Stimulated activated CD4-positive, alpha-beta T cell treated with anti-CD3 and anti-CD28 coated beads, TNF-alpha, amount 100 ng/mL, for 1 hour (primary cell): ENCODE measurements around the gene KRTAP5-3.
A peak's percentile ranks its signal among the peaks of the same experiment; 100 is the strongest.

Source experiments
- DNase-seq, 3 donors: peaks; one replicate each; pipeline ENCODE4 v3.0.0-alpha.2; 2020; ENCODE audit warnings: low read depth in 3 of 3, low spot score in 1 of 3

KRTAP5-3 gene

GRCh38 chr11:1643146-1643690 lies 35.0 kb upstream of the KRTAP5-3 start:
- DNase-seq: no peak

GRCh38 chr11:1642288-1643145 lies 34.3 kb upstream of the KRTAP5-3 start:
- no peak for DNase-seq

DNA sequence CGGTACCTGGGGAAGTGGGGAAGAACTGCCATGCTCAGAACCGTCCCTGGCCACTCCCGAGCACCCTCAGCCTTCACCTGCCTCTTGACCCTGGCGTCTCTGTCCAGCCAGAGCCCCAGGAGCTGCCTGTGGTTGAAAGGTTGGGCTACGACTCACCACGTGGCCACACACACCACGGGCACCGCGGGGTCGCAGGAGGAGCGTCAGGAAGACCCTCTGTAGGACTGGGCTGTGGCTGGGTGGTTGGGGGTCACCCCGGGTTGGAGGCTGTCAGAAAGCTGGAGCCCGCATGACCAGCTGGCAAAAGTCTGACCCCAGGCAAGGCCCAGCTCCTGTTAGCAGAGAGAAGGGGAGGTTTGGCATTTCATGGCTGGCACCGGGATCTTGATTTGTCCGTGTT lies 32.8 kb upstream of the KRTAP5-3 start:
- no peak for DNase-seq

DNA sequence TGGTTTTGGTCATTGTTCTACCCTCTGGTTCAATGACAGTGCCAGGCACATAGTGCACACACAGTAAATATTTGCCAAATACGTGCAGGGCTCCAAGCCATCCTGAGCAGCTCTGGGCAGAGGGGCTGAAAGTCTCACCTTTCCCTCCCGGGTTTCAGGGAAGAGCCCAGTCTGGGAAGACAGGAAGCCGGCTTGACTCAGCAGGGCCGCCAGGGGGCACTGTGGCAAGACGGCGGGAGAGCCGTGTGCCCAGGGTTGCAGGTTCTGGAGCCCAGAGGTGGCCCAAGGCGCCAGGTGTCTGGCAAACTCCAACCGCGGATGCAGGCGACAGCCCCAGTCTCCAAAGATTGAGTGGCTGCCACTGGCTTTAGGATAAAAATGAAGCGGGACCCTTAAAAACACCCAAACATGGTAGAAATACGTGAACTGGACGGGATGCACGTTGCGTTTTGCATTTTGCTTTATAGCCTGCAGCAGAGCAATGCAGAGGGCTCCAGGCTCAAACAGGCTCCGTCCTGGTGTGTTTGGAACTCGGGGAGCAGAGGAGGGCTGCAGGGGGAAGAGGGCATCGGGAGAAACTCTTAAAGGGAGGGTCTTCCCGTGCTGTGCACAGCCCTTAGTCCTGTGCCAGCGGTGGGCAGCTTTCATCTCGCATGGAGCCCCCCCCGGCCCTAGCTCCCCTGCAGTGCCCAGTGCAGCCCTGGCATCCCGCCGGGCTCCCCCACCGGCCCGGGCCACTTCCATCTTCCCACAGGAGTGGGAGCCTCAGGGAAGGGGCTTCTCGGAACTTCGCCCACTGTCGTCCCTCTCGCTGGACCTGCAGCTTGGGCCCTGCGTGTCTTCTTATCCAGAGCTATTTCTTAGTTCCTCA lies 32.0 kb upstream of the KRTAP5-3 start:
- no peak for DNase-seq

- DNase-seq: no peak
Measured at GRCh38 chr11:1639666-1640065, 31.4 kb upstream of the KRTAP5-3 start.

DNA sequence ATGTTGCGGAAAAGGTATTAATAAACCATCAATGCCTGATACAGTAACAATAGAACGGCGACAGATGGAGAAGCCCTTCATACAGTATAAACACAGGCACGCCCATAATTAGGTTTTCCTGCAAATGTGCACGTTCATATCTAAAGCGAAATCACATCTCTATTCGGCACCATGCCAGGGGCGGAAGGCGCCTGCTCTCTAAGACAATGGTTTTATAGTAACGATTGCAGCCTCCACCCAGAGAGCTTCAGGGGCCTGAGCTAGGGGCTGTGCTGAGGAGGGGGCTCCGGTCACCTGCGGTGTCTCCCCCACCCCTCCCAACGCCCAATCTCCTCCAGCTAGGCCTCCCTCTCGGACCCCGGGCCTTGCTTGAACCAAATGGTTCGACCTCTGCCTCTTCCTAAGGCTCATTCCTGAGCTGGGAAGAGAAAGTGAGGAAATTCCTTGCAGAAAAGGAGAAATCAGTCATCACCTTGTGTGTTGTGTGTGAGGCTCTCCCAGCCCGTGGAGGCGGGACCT lies 30.9 kb upstream of the KRTAP5-3 start:
- no peak for DNase-seq

DNA sequence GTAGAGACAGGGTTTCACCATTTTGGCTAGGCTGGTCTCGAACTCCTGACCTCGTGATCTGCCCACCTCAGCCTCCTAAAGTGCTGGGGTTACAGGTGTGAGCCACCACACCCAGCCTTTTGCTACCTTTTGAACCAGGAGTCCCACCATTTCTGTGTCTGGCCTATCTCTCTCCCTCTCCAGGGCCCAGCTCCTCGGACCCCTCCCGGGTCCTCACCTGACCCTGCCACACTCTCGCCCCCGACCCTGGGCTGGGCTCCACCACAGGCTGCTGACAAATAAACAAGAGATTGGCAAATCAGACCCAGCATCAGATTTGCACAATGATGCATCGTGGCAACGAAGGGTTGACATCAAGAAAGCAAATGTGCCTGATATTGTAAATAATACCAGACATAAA lies 30.1 kb upstream of the KRTAP5-3 start:
- DNase-seq: no peak

- no peak for DNase-seq
Measured at GRCh38 chr11:1637628-1638027, 29.4 kb upstream of the KRTAP5-3 start.

DNA sequence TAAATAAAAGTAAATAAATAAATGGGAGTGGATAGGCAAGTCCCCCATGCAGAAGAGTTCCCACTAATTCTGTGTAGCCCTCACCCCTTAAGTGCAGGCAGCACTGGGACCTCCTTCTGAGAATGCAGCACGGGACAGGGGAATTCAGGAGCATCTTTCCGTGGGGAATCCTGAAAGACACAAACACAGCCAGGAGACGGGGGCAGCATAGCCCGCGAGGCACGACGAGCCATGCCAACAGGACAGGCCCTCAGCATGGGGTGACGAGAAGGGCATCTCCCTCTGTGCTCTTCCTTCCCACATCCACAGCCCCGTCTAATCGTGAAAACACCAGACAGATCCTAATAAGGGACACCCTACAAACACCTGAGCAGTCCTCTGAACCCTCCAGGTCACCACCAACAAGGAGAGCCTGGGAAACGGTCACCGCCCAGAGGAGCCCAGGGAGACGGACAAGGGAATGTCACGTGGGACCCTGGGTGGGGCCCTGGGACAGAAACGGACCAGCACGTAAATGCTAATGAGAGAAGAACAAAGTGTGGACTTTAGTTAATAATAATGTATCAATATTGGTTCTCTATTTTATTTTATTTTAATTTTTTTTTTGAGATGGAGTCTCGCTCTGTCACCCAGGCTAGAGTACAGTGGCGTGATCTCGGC lies 28.2 kb upstream of the KRTAP5-3 start:
- DNase-seq: no peak

DNA sequence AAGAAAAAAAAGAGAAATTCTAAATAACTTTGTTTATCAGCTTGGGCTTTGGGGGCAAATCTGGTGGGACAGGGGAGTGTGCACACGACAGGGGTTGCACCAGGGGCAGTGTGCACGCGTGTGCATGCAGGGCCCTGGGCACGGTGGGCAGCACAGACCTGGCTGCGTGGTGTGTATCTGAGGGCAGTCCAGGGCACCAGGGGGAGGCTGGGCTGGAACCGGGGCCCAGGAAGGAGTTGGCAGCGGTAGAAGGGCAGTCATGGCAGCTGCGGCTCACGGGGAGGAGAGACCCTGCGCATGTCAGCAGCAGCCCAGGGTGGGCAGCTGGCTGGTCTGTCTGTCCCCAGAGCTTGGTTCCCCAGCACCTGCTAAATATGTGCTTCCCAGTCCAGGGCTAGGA lies 25.6 kb upstream of the KRTAP5-3 start:
- DNase-seq: no peak

GRCh38 chr11:1632053-1632714 lies 23.9 kb upstream of the KRTAP5-3 start:
- no peak for DNase-seq

GRCh38 chr11:1631066-1631568 lies 22.9 kb upstream of the KRTAP5-3 start:
- DNase-seq: no peak

DNA sequence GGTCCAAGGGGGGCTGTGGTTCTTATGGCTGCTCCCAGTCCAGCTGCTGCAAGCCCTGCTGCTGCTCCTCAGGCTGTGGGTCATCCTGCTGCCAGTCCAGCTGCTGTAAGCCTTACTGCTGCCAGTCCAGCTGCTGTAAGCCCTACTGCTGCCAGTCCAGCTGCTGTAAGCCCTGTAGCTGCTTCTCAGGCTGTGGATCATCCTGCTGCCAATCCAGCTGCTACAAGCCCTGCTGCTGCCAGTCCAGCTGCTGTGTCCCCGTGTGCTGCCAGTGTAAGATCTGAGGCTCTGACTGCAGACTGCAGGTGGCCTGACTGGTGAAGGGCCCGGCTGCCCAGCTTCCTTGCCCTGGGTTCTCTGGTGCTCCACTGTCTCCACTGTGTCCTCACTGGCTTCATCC lies 22.0 kb upstream of the KRTAP5-3 start:
- no peak for DNase-seq

DNA sequence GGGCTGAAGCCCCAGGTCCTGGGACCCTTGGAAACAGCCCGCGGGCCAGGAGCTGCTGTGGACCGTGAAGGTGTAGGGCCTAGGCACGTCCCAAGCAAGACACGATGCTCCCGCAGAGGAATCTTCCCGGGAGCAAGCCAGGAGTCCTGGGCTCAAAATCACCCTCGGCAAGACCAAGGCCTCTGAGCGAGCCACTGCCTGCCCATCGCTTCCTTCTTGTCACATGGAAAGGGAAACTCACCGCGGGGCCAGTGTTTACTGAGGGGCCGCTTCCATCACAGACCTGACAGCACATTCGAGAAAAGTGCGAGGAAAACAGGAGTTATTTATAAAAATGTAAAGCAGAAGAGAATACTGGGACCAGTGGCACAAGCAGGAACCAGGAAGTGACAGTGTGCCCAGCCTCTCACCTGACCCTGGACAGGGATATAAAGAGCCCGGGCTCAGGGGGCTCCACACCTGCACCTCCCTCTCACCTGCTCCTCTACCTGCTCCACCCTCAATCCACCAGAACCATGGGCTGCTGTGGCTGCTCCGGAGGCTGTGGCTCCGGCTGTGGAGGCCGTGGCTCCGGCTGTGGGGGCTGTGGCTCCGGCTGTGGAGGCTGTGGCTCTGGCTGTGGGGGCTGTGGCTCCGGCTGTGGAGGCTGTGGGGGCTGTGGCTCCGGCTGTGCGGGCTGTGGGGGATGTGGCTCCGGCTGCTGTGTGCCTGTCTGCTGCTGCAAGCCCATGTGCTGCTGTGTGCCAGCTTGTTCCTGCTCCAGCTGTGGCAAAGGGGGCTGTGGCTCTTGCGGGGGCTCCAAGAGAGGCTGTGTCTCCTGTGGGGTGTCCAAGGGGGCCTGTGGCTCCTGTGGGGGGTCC lies 21.3 kb upstream of the KRTAP5-3 start, which contains the start of gene KRTAP5-5:
Gene KRTAP5-5, plus strand, starts transcription at position 450 of the 860 bp plus-strand sequence. Its CDS starts 66 bp downstream, at position 516.
- no peak for DNase-seq

DNA sequence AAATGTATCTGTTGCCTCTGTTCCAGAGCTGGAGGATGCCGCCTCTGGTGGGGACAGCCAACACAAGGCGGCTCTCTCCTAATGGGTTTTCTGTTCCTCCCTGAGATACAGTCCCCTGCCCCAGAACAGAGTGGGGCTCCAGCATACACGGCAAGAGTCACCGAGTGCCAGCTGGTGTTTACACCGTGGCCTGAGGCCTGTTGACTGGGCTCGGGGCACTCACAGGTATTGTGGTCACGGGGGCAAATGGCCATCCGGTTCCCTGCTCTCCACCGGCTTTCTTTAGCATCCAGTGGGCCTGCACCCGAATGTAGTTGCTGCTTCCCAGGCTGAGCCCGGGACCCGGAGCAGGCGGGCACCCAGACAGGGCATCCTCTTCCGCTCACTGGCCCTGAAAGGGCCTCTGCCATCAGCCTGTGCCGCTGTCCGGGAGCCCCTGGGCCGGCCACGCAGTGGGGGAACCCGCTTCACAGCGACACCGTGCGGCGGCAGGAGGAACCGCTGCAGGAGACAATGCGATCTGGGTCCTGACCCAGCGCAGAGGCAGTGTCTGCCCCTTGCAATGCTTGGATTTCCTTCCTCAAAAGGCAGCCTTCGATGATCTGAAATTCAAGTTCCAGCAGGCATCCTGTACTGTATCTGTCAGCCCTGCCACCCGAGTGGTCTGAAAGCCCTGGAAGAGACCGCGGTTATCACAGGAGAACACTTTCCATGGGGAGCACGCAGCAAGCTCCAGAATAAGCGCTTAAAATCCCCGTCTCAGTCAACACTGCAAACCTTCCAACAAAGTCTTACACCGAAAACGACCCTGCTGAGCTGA lies 20.5 kb upstream of the KRTAP5-3 start:
- peak in 2 of 3 donors; percentile 37 to 51 for DNase-seq

DNA sequence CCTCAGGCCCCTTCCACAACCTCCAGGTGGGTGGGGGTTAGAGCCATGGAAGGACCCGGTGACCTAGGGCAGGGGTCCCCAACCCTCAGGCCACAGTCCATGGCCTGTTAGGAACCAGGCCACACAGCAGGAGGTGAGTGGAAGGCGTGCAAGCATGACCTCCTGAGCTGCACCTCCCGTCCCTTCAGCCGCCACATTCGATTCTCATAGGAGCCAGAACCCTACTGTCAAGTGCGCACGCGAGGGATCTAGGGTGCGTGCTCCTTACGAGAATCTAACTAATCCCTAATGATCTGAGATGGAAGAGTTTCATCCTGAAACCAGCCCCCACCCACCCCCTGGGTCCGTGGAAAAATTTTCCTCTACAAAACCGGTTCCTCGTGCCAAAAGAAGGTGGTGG lies 17.3 kb upstream of the KRTAP5-3 start:
- DNase-seq: no peak

GRCh38 chr11:1624621-1625020 lies 16.4 kb upstream of the KRTAP5-3 start:
- no peak for DNase-seq

DNA sequence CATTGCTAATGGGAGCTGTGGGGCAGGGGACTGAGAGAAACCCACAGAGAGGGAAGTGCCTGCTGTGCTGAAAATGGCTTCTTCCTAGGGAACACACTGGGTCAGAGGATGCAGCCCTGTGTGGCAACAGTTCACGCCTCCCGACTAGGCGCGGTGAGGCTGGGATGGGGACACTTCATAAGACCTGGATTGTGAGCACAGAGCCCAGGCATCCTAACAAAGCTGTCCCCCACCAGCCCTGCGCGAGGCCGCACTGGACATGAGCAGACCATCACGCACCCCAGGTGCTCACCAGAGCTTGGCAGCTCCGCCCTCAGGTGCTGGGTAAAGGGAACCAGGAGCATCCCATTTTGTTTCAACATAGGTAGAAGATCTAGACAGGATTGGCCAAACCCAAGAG lies 15.5 kb upstream of the KRTAP5-3 start:
- no peak for DNase-seq
